ENCODE results near the gene FAM120A. TPM values are rescaled to one million over a fixed set of nuclear protein-coding genes. Genes with fewer than 3 reads are reported as not detected.
"Not testable (repeated sequence)": the region's sequence is repeated elsewhere in the genome, so short reads cannot be mapped to it uniquely, and the experiment has no call there.

The FAM120A gene
- total RNA-seq, 2 donors from 2014 or later = 56.8 to 77.5 TPM

GRCh38 chr9:93505541-93506132 is 54.2 kb downstream of the FAM120A start:
- Histone ChIP-seq H3K9me3 (no peaks in the 10 kb centered on the region), H3K27me3 (no peaks in the 10 kb centered on the region), H3K36me3 (replicated peaks in 1 of 2; ENCODE audit: insufficient read depth in 1 of 2, low read depth in 2 of 2) (no peaks in the 10 kb centered on the region), H3K27ac (peak overlapping the region in 1 of 4 donors; percentile 62), H3K4me1 (peaks cover 4% of the 10 kb centered on the region), H3K4me3 (no peak overlapping the region)
- intact Hi-C loops (cut with DNase I) = no loop called here
- TF ChIP-seq CTCF (IDR thresholded peaks at IDR 0.05) = no peak
- no peak for TF ChIP-seq POLR2A (IDR thresholded peaks at IDR 0.05)
- ATAC-seq (no peak), DNase-seq (no peak)
- 66 to 72% methylated on average over 4 of the region's 4 CpGs for WGBS, 2 donors

DNA sequence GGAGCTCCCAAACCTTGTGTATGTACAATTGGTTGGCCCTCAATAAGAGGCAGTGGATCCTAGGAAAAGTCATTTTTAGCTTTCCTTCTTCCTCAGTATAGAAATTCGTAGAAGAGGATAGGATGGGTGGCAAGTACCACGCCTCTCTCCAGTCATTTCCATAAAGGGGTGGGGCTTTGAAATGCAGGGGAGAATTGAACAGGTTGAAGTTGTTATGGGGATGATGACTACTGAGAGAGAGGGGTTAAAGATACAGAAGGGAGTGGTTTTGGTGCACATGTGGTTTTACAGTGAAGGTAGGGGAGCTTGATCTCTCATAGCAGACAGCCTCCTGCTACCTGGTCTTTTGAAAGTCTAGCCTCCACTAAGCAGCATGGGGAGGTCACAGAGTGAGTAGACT is 56.3 kb downstream of the FAM120A start:
- no peak overlapping the region for H3K27ac ChIP-seq
- H3K4me1 ChIP-seq = peaks cover 6% of the 10 kb centered on the region
- intact Hi-C loops (cut with DNase I) = no loop called here
- no peak overlapping the region for H3K4me3 ChIP-seq
- no peaks in the 10 kb centered on the region for H3K9me3 ChIP-seq
- no peaks in the 10 kb centered on the region for H3K36me3 ChIP-seq (replicated peaks in 1 of 2; ENCODE audit: insufficient read depth in 1 of 2, low read depth in 2 of 2)
- TF ChIP-seq CTCF (IDR thresholded peaks at IDR 0.05) = no peak
- no peak for TF ChIP-seq POLR2A (IDR thresholded peaks at IDR 0.05)
- 84 to 86% methylated on average over 2 of the region's 2 CpGs for WGBS, 2 donors
- no peaks in the 10 kb centered on the region for H3K27me3 ChIP-seq
- DNase-seq (no peak), ATAC-seq (no peak)

- Histone ChIP-seq H3K4me1 (peaks cover 6% of the 10 kb centered on the region), H3K27me3 (no peaks in the 10 kb centered on the region), H3K36me3 (replicated peaks in 1 of 2; ENCODE audit: insufficient read depth in 1 of 2, low read depth in 2 of 2) (no peaks in the 10 kb centered on the region), H3K9me3 (no peaks in the 10 kb centered on the region), H3K27ac (no peak overlapping the region), H3K4me3 (no peak overlapping the region)
- ATAC-seq = no peak
- TF ChIP-seq POLR2A (IDR thresholded peaks at IDR 0.05) (no peak), CTCF (IDR thresholded peaks at IDR 0.05) (no peak)
- 81 to 100% methylated on average over 1 to 2 of the region's 2 CpGs for WGBS, 2 donors
- intact Hi-C loops (cut with DNase I) = no loop called here
- no peak for DNase-seq
Measured at GRCh38 chr9:93508207-93508606, 56.7 kb downstream of the FAM120A start.

GRCh38 chr9:93509084-93509483 is 57.6 kb downstream of the FAM120A start:
- H3K9me3 ChIP-seq = no peaks in the 10 kb centered on the region
- DNase-seq = no peak
- H3K4me1 ChIP-seq = peaks cover 6% of the 10 kb centered on the region
- H3K36me3 ChIP-seq (replicated peaks in 1 of 2; ENCODE audit: insufficient read depth in 1 of 2, low read depth in 2 of 2) = no peaks in the 10 kb centered on the region
- no peak for ATAC-seq
- WGBS, 2 donors = 91 to 100% methylated on average over 2 of the region's 2 CpGs
- TF ChIP-seq CTCF (IDR thresholded peaks at IDR 0.05) (no peak), POLR2A (IDR thresholded peaks at IDR 0.05) (no peak)
- no peaks in the 10 kb centered on the region for H3K27me3 ChIP-seq
- intact Hi-C loops (cut with DNase I) = no loop called here
- H3K4me3 ChIP-seq = no peak overlapping the region
- H3K27ac ChIP-seq = no peak overlapping the region

- ATAC-seq (no peak), DNase-seq (no peak)
- TF ChIP-seq CTCF (IDR thresholded peaks at IDR 0.05) = no peak
- TF ChIP-seq POLR2A (IDR thresholded peaks at IDR 0.05) = no peak
- Histone ChIP-seq H3K4me1 (peaks cover 6% of the 10 kb centered on the region), H3K4me3 (no peak overlapping the region), H3K27ac (no peak overlapping the region), H3K27me3 (no peaks in the 10 kb centered on the region), H3K36me3 (replicated peaks in 1 of 2; ENCODE audit: insufficient read depth in 1 of 2, low read depth in 2 of 2) (no peaks in the 10 kb centered on the region), H3K9me3 (no peaks in the 10 kb centered on the region)
- intact Hi-C loops (cut with DNase I) = no loop called here
- whole genome bisulfite sequencing, 2 donors = 77 to 87% methylated on average over 7 of the region's 7 CpGs
Measured at GRCh38 chr9:93510041-93510440, 58.6 kb downstream of the FAM120A start.

GRCh38 chr9:93511228-93511627 is 59.7 kb downstream of the FAM120A start:
- H3K4me1 ChIP-seq; H3K36me3 ChIP-seq (replicated peaks in 1 of 2; ENCODE audit: insufficient read depth in 1 of 2, low read depth in 2 of 2); H3K27ac ChIP-seq; H3K27me3 ChIP-seq; H3K9me3 ChIP-seq; intact Hi-C loops (cut with DNase I); H3K4me3 ChIP-seq: not testable (repeated sequence)
- DNase-seq (peak in 1 of 4 donors; percentile 25), ATAC-seq (peak; percentile 18)
- WGBS, 2 donors = 70 to 72% methylated on average over 8 of the region's 8 CpGs

DNA sequence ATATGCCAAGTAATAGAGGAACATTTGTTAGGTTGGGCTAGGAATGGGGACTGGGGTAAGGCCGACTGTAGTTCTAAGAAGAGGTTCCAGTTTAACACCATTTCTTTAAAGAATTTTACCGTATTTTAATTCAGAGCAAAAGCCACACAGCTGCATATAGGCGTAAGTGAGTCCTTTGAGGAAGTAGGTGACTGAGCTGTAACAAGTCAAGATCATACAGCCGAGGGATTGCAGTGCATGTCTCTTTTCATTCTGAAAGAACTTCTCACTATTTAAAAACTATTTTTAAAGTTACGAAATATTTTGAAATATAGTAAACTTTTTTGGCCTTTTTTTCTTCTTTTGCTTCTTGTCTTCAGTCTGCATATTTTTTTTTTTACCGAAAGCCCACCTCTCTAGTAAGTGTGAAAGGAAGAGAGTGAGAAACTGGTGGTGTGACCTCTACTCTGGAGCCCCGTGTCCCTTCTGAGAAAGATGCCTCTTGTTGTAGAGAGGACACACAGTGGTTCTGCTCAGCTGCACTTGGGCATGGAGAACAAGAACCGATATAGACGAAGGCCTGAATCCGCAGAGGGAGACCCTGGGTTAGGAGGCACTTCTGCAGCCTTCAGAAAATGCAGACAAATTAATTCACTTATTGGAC is 60.8 kb downstream of the FAM120A start:
- intact Hi-C loops (cut with DNase I) = not testable (repeated sequence)

More for the DNA sequence above, 60.8 kb downstream of the FAM120A start:
- peak overlapping the region in 1 of 4 donors; percentile 3 for H3K27ac ChIP-seq
- H3K36me3 ChIP-seq (replicated peaks in 1 of 2; ENCODE audit: insufficient read depth in 1 of 2, low read depth in 2 of 2); ATAC-seq; DNase-seq; H3K4me3 ChIP-seq; H3K4me1 ChIP-seq; H3K27me3 ChIP-seq; H3K9me3 ChIP-seq: not testable (repeated sequence)
- 86 to 91% methylated on average over 10 of the region's 10 CpGs for WGBS, 2 donors

Measured in body of pancreas (tissue), 4 donors.